NCI-H1436 treated with DMSO at 0.1 percent for 48 hours (cell line): ENCODE results near the gene COL6A2.
"Not testable (repeated sequence)": the region's sequence is repeated elsewhere in the genome, so short reads cannot be mapped to it uniquely, and the experiment has no call there.

Experiments
- DNase-seq: peaks from one replicate; lab custom pipeline; 2025; lab: John Stamatoyannopoulos, UW

The COL6A2 gene

DNA sequence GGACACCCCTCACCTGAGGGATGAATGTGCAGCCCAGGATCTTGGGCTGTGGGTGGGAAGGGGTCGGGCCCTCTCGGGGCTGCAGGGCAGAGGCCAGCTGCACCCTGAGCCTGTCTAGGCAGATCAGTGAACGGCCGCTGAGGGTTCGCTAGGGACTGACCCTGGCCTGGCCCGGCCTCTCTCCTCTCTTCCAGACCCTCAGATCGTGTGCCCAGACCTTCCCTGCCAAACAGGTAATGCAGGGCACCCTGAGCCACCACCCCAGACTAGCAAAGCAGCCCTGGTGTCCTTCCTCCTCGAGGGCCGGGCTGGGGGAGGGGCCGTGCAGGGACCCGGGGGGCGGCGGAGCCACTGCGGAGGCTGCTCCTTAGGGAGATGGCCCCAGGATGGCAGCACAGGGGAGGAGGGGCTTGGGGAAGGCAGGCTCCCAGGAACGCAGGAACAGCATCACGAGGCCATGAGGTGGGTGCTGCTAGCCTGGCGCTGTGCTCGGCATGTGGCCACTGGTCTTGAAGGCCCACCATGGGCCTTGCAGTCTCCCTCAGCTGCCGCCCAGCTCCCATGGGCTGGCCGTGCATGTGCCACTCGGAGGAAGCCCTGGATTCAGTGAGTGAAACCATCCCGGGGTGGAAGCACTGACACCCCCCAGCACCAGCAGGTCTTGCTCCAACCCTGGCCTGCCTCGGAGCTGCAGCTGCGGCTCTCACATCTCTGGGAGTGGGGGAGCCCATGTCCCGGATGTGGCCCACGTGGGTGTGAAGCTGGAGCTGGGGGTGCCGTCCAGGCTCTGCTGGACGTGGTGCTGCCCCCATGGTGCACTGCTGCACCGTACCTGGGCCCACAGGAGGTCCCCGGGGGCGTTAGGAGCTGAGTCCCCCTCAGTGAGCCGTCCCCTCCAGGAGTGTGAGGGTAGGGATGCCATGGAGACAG, 28.7 kb downstream of the COL6A2 start:
- no peak for DNase-seq

GRCh38 chr21:46127239-46128105, 29.6 kb downstream of the COL6A2 start:
- no peak for DNase-seq

DNA sequence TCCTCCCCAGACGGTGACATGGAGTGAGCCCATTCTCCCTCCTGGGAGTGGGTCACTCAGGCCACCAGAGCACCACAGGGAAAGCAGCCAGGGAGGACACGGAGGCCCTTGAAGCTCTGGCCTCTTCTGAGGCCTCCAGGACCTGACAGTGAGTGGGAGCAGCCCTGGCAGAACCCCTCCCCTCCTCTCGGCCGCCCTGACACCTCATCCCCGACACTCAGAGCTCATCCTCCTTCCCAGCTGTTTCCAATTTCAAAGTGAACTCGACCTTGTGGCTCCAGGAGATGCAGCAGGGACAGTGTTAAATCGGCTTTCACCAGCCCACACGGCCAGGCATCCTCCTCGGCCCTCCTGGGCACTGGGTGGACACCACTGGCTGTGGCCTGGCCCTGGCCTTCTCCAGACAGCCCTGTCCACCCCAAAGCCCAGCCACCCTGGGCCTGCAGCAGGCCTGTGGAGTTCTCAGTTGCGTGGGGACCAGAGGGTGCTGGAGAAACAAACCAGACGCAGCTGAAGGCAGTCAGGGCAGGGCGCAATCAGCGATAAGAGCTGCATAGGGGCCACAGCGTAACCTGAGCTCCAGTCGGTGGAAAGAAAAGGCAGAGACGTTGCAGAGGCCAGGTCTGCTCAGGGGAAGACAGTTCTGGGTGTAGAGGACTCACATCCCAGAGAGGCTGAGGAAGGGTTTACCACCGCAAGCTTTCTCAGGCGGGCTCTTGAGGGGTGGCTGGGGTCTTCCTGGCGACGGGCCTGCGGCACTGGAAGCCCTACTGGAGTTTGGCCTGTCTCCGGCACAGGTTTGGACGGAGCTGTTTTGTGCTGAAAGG, 30.4 kb downstream of the COL6A2 start:
- DNase-seq = no peak

DNA sequence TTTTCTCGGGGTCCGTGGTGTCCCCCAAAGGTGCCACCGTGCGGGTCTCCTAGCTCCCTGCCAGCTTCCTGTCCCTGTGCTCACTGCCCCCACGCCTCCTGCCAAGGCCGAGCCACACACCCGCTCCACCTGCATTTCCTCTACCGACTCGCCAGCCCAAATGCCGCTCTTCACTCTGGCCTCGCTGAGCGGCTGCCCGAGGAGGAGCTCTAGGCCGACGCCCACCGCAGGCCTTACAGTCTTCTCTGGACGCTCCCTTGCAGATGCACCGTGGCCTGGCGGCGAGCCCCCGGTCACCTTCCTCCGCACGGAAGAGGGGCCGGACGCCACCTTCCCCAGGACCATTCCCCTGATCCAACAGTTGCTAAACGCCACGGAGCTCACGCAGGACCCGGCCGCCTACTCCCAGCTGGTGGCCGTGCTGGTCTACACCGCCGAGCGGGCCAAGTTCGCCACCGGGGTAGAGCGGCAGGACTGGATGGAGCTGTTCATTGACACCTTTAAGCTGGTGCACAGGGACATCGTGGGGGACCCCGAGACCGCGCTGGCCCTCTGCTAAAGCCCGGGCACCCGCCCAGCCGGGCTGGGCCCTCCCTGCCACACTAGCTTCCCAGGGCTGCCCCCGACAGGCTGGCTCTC, 31.1 kb downstream of the COL6A2 start:
- DNase-seq = no peak

GRCh38 chr21:46129846-46130651, 32.1 kb downstream of the COL6A2 start:
- DNase-seq = no peak

- DNase-seq = no peak
Measured at GRCh38 chr21:46130831-46131587, 33.1 kb downstream of the COL6A2 start.

DNA sequence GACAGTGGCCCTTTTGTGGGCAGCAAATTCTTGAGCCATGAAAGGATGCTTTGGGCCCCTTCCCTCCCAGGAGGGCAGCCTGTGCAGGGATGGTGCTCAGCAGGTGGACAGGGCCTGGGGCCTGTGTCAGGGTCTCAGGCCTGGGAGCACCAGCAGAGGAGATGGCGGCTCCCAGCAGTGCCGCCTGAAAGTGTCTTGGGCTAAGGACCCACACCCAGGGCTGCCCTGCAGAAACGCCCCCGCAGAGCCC, 33.6 kb downstream of the COL6A2 start:
- DNase-seq = no peak

DNA sequence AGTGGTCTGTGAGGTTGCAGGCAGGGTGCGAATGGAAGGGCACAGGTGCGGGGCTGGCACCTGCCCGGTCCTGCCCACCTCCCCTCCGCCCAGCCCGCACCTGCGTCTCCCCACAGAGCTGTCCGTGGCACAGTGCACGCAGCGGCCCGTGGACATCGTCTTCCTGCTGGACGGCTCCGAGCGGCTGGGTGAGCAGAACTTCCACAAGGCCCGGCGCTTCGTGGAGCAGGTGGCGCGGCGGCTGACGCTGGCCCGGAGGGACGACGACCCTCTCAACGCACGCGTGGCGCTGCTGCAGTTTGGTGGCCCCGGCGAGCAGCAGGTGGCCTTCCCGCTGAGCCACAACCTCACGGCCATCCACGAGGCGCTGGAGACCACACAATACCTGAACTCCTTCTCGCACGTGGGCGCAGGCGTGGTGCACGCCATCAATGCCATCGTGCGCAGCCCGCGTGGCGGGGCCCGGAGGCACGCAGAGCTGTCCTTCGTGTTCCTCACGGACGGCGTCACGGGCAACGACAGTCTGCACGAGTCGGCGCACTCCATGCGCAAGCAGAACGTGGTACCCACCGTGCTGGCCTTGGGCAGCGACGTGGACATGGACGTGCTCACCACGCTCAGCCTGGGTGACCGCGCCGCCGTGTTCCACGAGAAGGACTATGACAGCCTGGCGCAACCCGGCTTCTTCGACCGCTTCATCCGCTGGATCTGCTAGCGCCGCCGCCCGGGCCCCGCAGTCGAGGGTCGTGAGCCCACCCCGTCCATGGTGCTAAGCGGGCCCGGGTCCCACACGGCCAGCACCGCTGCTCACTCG, 34.1 kb downstream of the COL6A2 start:
- DNase-seq = no peak

- no peak for DNase-seq
Measured at GRCh38 chr21:46135782-46136395, 38.0 kb downstream of the COL6A2 start.

DNA sequence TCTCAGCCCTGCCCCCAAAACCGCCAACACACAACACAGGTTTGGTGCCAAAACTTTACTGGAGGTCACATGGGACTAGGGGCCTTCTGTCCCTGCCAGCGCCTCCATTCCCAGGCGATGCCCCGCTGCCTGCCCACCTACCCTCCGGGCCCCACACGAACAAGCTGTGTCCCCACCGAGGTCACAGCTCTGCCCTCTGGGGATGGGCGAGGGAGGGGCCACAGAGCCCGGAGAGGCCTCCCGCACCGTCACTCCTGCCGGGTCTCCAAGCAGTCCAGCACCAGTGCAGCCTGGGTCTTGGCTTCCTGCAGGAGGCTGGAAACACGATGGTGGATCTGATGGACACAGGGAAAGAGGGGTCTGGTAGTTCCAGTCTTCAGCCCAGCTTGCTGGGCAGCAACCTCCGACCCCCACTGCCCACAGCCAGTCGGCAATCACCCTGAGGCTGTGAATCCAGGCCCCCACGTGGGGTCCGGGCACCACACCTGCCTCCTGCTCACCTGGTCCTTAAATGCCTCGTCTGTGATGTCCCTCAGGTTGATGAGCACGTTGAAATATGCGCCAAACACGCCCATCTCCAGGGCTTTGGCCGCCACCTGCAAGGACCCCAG, 38.9 kb downstream of the COL6A2 start:
- no peak for DNase-seq

GRCh38 chr21:46137908-46138307, 40.0 kb downstream of the COL6A2 start:
- no peak for DNase-seq

- DNase-seq = no peak
Measured at GRCh38 chr21:46138383-46138970, 40.6 kb downstream of the COL6A2 start.

GRCh38 chr21:46139686-46140085, 41.8 kb downstream of the COL6A2 start:
- no peak for DNase-seq

- DNase-seq = not testable (repeated sequence)
Measured at GRCh38 chr21:46140352-46141003, 42.6 kb downstream of the COL6A2 start.

DNA sequence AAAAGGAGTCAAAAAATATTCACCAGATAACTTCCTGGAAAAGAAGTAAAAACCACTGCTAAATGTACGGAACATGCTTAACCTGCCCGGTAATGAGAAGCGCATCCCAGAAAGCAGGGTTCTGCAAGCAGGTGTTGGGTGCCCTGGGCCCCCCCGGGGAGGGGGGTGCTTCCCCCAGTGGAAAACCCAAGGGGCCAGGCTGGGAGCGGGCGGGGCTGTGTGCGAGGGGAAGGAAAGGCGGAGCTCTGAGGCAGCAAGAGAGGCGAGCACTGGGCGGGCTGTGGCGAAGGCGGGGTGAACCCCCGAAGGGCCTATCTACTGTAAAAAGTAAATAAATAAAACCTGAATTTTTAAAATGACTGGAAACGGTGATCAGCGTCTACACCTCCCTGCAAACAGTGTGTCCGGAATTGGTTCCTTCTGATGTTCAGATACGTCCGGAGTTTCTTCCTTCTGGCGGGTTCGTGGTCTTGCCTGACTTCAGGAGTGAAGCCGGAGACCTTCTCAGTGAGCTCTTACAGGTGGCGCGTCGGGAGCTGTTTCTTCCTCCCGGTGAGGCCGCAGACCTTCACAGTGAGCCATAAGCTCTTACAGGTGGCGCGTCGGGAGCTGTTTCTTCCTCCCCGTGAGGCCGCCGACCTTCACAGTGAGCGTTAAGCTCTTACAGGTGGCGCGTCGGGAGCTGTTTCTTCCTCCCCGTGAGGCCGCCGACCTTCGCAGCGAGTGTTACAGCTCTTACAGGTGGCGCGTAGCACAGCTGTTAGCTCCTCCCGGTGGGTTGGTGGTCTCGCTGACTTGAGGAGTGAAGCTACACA, 44.1 kb downstream of the COL6A2 start:
- DNase-seq = no peak

GRCh38 chr21:46142582-46143473, 44.9 kb downstream of the COL6A2 start:
- no peak for DNase-seq
